GM19240 (cell line): ENCODE data around the gene ANP32E.
"Not testable (repeated sequence)": the region's sequence is repeated elsewhere in the genome, so short reads cannot be mapped to it uniquely, and the experiment has no call there.

ENCODE experiments used
- DNase-seq: peaks from one replicate; pipeline ENCODE4 v3.0.0; 2011; ENCODE audit warnings: low spot score; ENCODE audit not compliant: insufficient read length

Gene ANP32E

GRCh38 chr1:150257624-150258585 is 22.0 kb upstream of the ANP32E start, which contains the start of gene CA14:
TSS of gene CA14 (plus strand) at chr1:150257774. CDS start at chr1:150258129, 355 bp downstream.
- no peak for DNase-seq

DNA sequence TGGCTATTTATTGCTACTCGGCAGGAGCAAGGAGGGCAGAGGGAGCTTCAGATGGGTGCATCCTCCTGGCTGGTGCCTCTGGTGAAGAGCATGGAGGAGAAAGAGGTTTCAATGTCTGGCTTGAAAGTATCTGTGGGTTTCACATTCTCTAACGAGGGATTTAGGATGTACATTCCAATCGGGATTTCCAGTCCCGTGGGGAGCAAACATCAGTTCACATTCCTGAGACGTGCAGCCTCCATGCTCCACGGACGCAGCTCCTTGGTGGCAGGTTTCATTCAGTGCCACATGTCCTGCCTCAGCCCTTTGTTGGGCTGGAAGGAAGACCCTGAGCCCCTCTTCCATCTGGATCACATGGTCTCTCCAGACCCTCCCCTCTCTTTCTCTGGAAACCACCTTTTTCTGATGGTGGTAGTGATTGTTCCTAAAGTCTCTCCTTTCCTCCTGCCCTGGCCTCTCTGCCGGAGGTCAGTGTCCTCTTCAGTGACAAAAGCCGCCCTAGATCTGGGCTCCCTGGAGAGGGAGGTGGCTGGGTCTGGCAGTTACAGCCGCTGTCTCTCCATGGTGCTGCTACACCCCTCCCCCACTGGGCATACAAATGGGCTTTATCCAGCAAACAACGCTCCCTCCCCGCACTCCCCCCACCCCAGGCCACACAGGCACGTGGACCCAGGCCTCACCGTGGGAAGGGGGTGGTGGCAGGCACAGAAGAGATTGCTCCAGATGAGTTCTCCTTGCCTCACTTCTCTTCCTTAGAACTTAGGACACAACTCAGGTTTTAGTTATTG is 20.8 kb upstream of the ANP32E start:
- no peak for DNase-seq

- no peak for DNase-seq
Observed at GRCh38 chr1:150256198-150256553, 20.3 kb upstream of the ANP32E start.

- no peak for DNase-seq
Observed at GRCh38 chr1:150249936-150250335, 14.0 kb upstream of the ANP32E start.

DNA sequence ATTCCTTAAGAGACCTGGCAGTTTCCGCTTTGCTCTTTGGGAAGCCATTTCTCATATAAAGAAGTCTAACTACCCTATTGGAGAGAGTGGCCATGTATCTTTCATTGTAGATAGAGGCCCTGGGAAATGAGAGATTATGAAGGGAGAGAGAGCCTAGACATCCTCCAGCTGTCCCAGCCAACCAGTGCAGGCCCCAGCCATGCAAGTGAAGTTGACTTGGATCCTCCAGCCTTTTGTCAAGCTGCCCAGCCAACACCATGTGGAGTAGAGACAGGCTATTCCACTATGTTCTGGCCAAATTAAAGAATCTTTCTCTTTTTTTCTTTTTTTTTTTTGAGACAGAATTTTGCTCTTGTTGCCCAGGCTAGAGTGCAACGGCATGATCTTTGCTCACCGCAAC is 7.1 kb upstream of the ANP32E start:
- DNase-seq, result no peak

GRCh38 chr1:150237746-150238145 is 1.8 kb upstream of the ANP32E start:
- DNase-seq, result no peak

GRCh38 chr1:150237176-150237575 is 1.3 kb upstream of the ANP32E start:
- not testable (repeated sequence) for DNase-seq

DNA sequence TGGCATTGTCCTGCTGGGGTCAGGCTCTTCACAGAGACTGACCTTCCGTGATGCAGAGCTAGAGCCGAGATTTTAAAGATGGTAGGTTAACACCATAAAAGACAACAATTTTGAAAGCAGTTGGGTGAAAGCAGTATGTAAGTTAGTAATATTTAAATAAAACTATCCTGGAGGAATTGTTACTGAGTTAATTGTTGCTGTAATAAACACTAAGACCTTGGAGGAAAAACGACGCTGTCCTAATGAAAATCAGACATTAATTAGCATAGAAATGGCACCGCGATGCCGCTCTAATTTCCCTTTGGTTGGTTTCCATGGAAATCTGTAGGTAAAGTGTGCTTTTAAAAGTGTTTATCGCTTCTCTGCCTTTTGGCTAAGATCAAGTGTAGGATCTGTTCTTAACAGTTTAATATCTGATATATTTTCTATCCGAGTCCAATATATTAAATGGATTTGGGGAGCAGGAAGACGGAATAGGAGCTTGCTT is 745 bp upstream of the ANP32E start:
- DNase-seq, result no peak

DNA sequence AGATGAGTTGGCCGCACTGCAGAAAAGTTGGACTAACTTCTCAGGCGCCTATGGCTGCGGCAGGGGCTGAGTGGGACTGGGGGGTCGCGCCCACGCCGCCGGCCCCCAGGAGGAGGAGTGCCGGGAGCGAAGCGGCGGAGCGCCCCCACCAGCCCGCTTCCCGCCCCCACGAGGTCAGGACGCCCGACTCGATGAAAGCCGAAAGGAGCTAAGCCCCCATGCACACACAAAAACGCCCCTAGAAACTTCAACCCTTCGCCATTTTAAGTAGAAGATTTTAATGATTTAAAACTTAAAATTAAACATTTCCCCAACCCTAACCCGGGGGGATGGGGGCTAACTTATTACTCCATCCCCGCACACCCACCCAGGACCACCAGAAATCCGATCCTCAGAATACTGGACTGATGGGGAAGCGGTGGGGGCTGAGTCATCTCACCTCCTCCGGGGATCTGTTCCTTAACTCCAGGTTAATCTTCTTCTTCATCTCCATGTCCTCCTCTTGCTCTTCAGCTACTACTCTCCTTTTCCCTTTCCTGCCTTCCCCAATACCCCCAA is 539 bp downstream of the ANP32E start:
- no peak for DNase-seq

DNA sequence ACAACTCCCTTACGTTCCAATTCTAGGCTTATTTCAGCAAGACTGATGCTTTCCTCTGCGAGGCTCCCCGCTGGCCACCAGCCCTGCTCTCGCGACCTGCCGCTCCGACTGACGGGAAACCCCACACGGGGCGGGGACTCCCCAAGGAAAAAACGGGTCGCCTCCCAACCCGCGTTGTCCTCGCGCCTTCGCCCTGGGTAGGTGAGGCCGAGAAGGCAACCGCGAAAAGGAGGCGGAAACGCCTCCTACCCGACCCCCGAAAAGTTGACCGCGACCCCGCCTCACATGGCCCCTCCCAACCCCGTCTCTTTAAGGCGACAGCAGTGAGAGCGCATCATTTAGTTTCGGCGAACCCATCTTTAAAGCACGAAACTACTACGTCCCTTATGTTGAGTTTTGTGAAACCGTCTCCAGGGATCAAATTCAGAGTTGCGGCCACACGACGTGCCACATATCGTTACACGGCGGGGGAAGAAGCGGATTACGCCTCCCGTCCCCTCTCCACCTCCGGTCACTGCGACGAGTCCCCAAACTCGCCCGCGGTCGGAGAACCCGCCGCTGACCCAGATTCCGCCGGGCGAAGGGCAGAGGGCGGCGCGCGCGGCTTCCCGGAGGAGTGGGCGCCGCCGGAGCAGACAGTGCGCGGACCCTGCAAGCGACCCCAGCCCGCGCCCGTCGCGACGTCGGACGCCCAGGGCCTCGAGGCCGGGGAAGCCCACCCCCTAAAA is 1.2 kb downstream of the ANP32E start:
- DNase-seq, result peak; percentile 52

DNA sequence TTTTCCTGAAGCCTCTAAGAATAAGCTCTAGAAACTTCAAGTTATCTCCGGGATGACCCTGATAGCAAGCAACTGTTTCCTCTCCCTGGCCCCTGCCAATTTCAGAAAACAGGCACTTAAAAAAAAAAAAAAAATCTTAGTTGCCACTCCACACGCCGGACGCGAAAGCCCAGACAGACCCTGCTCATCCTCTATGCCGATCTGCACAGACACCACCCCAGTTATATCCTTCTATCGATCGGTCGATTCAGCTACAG is 1.7 kb downstream of the ANP32E start:
- no peak for DNase-seq

- DNase-seq, result no peak
Observed at GRCh38 chr1:150233359-150234308, 2.3 kb downstream of the ANP32E start.

GRCh38 chr1:150232921-150233320 is 3.0 kb downstream of the ANP32E start:
- DNase-seq, result not testable (repeated sequence)

DNA sequence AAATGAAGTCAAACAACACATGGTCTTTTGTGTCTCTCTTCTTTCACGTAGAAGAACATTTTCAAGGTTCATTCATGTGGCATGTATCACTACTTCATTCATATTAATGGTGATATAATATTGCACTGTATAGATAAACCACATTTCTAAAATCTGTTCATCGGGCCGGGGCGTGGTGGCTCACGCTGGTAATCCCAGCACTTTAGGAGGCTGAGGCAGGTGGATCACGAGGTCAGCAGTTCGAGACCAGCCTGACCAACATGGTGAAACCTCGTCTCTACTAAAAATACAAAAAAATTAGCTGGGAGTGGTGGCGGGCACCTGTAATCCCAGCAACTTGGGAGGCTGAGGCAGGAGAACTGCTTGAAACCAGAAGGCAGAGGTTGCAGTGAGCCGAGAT is 7.7 kb downstream of the ANP32E start:
- not testable (repeated sequence) for DNase-seq

- DNase-seq, result no peak
Observed at GRCh38 chr1:150227228-150227627, 8.7 kb downstream of the ANP32E start.

- DNase-seq, result no peak
Observed at GRCh38 chr1:150226486-150226885, 9.4 kb downstream of the ANP32E start.

DNA sequence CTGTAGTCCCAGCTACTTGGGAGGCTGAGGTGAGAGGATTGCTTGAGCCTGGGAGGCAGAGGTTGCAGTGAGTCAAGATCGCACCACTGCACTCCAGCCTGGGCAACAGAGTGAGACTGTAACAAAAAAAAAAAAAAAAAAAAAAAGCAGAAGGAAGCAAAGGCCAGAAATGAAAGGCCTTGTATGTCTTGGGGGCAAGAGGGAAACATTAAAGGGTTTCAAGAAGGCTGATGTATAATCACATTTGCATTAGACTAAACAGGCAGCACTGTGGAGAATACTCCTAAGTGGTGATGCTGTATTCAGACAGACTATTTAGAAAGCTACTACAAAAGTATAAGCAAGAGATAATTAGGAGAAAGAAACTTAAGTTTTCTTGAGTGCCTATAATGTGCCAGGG is 10.4 kb downstream of the ANP32E start:
- no peak for DNase-seq

- no peak for DNase-seq
Observed at GRCh38 chr1:150224983-150225382, 10.9 kb downstream of the ANP32E start.

DNA sequence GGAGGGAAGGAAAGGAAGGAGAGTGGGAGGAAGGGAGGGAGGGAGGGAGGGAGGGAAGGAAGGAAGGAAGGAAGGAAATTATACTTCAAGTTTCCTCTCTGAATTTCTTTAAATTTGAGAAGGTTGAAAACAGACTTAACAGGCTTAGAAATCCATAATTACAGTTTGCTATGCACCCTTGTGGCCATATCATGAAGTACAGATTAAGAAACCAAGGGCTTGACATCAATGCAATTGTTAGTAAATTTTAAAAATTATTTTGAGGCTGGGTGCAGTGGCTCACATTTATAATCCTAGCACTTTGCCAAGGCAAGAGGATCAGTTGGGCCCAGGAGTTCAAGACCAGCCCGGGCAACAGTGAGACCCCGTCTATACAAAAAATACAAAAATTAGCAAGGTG is 14.4 kb downstream of the ANP32E start:
- DNase-seq, result no peak

DNA sequence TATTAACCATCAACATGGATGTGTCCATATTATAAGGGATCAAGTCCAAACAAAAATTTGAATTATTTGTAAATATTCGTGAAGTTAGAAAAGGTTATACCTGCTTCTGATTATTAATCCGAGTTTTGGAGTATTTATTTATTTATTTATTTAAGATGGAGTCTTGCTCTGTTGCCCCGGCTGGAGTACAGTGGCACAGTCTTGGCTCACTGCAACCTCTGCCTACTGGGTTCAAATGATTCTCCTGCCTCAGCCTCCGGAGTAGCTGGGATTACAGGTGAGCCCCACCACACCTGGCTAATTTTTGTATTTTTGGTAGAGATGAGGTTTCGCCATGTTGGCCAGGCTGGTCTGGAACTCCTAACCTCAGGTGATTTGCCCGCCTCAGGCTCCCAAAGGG is 20.1 kb downstream of the ANP32E start:
- DNase-seq, result not testable (repeated sequence)
